Inflammatory macrophage (primary cell): ENCODE data around the gene RNF44.
"Not testable (repeated sequence)": the region's sequence is repeated elsewhere in the genome, so short reads cannot be mapped to it uniquely, and the experiment has no call there.

Source experiments
- DNase-seq, 2 donors: peaks; one replicate each; pipeline ENCODE4 v3.0.0-alpha.2; 2020 to 2022

RNF44 gene

DNA sequence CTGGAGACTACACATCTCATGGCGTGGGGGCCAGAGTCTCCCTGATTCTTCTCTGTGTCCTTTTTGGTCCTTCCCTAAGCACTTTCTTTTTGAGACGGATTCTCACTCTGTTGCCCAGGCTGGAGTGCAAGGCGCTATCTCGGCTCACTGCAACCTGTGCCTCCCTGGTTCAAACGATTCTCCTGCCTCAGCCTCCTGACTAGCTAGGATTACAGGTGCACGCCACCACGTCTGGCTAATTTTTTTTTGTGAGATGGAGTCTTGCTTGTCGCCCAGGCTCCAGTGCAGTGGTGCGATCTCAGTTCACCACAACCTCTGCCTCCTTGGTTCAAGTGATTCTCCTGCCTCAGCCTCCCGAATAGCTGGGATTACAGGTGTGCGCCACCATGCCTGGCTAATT, 13.7 kb upstream of the RNF44 start:
- DNase-seq = not testable (repeated sequence)

DNA sequence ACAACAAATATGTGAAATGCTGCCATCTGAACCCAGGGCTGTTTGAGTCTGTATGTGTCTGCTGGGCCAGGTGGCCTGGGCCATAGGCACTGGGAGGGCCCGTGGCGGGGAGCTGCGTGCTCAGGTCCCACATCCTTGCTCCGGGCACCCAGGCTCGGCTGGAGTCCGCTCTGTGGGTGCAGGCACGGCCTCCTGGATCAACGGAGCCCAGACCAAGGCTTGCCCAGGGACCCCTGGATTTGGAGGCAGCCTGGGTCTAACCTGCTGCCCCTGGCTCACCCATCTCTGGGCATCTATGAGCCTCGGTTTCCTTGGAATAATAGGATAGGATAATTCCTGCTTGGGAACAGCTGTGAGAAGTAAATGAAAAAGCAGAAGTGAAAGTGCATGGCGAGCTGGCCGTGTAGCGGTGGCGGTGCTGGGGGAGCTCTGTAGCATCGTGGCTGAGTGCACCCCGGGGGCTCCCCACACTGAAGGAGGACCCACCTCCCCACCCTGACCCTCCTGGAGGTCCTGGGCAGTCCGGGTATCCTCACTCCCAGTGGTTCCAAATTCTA, 13.2 kb upstream of the RNF44 start:
- DNase-seq = peak; percentile 17 to 24

DNA sequence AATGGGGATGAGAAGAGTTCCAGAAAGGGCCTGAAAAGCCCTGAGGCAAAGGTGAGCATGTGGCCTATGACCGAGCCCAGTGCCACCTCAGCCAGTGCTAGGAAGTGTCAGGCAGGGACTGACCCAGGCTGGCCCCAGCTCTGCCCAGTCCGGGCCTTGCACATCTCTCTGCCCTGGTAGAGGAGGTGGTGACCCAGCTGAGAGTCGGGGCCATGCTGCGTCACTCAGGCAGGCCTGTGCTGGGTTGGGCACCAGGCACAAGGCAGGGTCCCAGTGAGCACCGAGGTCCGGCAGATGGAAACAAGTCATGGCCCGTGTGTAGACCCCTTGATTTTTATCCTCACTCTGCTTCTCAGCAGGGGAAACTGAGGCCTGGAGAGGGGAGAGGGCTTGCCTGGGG, 12.7 kb upstream of the RNF44 start:
- no peak for DNase-seq

DNA sequence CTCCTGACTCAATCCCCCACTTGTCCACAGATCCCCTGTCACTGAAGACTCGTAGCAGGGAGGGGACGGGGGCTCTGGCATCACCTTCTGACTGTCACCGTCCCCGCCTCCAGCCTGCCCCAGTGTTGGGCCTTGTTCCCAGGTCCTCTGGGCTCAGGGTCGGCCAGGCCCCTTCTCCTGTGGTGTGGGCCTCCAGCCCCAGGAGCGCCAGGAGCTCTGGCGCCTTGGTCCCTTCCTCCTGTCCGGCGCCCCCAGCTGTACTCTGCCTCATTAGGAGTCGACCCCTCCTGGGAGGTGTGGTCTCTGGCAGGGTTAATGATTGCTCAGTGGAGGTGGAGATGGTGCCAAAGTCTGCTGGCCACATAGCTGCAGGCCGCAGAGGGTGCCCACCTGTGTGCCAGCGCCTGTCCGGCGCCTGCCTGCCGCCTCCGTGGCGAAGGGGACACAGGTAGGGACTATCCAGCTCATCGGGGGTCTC, 11.8 kb upstream of the RNF44 start, which contains the start of gene CDHR2:
TSS of gene CDHR2 (plus strand) at position 376 of the 478 bp plus-strand sequence. CDS start 16,011 bp downstream, outside the sequence.
- no peak for DNase-seq

DNA sequence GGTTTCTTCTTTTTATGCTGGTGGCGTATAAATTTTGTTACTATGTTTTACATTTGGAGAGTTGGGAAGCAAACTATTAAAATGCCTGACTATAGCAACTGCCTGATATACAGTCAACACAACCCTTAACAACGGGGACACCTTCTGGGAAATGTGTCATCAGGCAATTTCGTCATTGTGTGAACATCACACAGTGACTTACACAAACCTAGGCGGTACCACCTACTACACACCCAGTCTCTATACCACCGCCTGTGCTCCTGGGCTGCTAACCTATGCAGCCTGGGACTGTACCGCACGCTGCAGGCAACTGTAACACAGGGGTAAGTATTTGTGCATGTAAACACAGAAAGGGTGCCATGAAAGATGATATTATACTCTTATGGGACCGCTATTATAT, 10.6 kb upstream of the RNF44 start:
- DNase-seq = peak; percentile 37 to 38

DNA sequence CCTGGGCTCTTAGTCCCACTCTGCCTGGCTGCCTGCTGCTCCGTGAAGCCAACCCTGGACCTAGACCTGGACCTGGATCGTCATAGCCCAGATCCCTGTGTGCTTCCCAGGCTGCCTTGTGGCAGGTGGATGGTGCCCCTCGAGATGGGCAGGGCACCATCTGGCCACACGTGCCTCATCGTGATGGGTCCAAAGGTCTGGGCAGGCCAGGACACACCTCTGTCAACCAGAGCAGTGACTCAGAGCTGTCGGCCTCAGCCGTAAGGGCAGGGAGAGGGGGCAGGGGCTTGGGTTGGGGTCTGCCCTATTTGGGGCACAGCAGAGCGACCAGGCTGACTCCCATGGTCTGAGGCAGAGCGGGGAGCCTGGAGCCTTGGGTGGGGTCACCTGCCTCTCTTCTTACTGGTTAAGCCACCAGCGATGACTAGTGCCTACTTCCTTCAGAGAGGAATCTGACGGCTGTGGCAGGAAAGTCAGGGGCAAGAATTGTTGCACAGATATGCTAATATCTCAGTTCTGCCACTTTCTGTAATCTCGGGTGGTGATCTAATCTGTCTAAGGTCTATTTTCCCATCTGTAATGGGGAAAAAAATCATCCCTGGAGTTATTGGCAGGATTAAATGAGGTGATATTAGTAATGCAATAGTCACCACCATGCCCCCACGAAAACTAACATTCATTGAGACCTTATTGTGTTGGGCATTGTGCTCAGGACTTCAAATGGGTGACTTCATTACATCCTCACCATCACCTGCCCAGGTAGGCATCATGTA, 8.7 kb upstream of the RNF44 start:
- DNase-seq = no peak

DNA sequence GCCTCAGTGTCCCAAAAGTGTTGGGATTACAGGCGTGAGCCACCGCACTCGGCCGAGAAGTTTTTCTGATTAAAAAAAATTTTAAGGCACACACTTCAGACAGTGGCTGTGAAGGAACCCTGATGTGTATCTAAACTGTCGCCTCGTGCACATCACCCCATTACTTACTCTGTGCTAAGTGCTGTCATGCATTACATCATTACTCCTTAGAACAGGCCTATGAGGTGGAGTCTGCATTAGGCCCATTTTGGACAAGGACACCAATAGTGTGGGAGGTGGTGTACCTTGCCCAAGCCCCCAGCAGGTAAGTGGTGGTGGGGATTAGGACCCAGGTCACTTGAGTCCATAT, 8.2 kb upstream of the RNF44 start:
- DNase-seq = no peak

DNA sequence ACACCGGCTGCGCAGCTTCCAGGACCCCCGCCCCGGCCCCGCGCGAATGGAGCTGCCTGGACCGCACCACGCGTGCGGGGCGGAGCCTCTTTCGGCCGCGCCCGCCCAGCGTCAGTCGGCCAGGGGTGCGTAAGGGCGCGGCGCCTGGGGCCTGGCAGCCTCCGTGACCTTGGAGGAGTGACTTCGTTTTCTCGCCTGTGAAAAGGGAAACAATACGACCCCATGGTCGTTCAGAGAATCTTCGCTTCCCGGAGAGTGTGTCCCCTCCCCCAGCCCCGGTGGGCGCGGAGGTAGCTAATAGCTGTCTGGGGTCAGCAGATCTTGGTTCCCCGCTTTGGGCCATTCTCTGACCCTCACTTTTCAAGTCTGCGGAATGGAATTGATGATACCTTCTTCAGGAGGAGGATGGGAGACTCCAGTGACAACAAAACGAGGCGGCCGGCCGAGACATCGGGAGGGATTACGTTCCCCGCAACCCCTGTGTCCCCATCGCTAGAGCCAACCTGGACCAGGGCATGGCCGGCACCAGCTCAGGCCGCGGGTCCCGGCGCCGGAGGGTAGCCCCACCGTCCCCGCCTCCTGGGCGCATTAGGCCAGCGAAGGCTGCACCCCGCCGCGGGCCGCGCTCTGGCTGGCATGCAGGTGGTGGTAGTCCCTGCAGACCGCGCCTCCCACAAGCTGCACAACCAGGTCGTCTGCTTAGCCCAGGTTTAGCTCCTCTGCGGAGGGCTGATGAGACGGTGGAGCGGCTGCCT, 6.4 kb upstream of the RNF44 start:
- peak; percentile 67 to 84 for DNase-seq

DNA sequence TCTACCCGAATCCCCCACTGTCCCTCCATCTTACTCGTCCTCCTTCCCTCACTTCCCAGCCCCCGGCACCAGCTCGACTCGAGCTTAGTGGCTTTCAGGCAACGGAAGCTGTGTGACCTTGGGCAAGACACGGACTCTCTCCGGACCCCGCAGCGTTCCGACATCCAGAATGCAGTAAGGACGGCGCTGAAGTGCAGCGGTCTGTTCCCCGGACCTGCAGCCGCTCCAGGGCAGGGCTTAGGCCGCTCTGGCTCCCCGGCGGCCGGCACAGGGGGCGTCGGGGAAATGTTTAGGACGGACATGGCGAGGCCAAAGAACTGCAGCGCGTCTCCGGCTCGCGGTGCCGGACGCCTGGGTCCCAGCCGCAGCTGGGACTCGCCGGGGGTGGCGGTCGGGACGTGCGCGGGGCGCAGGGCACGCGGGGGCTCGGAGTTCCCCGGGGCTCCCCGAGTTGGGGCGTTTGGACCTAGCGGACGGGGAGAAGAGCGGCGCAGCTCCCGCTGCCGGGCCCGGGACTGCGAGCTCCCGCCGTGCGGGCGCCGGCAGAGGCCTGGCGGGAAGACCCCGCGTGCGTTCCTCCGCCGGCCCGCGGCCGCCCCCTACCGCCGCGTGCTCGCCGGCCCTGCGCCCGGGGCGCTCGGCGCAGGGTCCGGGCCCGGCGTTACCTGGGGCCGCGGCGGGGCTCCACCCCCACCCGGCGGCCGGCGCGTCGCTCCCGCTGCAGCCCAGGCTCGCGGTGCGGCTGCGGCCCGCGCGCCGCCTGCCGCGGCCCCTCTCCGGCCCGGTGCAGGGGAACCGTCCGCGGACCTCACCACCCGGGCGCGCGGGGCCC, 5.6 kb upstream of the RNF44 start:
- DNase-seq = peak in 1 of 2 donors; percentile 22

DNA sequence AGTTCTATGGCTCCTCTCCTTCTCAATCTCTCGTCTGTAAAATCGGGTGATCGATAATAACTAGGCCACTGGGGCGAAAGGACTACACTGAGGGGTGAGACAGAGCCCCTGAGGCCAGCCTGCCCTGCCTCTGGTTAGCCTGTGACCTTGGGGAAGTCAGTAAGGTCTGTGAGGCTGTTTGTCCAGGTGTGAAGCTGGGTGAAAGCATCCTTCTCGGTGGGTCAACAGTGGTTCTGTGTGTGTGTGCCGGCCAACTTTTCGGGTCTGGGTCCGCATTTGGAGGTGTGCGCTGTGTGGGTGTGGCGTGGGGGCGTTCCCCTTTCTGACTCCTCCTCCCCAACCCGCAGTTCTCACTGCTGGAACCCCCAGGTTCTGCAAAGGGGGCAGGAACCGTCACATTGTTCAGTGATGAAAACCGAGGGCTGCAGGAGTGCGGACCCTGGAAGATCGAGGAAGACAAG, 5.0 kb upstream of the RNF44 start:
- no peak for DNase-seq

DNA sequence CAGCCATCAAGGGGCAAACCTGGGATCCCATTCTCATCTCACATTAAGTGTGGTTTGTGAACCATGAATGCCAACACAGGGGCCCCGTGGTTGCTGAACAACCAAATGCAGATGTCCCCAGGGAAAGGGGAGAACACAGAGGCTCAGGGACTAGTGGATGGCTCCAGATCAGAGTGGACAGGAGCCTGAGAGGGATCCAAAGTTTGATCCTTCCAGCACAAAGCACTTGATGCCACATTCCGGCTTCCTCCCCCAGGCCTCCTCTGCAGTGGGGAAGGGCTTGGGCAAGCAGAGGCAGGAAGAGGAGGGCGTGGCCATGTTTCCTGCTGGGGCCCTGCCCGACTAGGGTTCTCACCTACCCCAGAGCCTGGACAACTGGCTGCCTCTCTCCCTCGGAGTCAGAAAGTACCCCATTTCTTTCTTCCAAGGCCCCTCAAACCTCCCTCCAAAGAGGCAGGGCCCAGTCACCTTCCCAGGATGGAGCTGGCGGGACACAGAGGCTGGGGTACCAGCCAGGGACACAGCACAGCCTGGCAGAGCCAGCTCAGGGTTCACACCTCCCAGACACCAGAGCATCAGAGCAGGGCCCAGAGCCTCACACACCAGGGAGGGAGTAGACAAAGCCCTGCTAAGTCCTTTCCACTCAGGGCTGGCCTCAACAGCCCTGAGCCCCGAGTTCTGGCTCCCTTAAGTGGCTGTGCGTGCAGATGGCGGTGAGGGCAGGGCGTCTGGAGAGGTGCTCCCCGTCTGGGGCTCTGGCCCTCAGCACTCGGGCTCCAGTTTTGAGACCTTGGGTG, 4.3 kb upstream of the RNF44 start:
- peak; percentile 58 to 61 for DNase-seq

DNA sequence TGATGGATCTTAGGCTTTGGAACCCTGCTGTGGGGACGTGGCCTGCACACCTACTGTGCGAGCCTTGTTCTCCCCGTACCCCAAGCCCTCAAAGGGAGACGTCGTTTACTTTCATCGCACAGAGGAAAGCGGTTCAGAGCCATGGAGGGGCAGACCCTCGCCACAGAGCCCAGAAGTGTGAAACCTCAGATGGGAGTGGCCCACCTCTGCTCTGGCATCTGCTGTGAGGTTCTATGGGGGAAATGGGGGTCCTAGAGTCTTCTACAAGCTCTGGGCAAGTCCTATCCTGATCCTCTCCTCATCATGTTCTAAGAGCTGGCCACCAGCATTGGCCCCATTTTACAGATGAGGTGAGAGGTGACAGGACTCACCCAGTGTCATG, 3.7 kb upstream of the RNF44 start:
- DNase-seq = no peak

DNA sequence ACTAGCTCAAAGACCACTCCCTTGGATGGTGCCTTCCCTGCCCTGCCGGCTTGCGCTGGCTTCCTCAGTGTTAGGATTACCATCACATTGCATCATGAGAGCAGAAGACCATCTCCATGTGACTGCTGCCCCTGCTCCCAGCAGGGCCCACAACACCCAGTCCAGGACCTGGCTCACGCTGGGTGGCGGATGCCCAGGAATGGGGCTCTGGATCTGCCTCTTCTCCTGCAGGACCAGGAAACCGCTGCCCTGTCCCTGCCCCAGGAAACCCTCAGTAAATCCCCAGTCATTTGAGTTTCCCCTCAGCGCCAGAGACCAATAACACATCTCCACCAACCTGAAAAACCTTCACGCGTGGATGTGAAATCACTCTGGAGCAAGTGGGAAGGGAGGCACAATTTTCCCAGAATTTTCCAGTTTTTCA, 3.3 kb upstream of the RNF44 start:
- peak in 1 of 2 donors; percentile 17 for DNase-seq

DNA sequence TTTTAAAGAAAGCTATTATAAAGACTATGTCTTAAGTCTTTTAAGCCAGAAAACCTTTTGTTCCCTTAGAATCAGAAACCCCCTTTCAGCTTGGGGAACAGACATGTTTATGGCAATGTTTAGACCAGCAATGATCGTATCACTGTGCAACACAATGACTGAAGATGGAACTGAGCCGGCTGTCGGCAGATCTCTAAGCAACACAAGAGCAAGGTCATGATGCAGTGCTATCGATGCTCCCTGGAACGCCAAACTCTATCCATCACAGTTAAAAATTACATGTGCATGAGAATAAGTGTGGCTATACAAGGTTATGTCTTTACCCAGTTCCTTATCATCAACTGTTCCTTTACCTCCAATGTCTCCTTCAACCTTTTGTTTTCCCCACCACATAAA, 1.8 kb upstream of the RNF44 start:
- no peak for DNase-seq

DNA sequence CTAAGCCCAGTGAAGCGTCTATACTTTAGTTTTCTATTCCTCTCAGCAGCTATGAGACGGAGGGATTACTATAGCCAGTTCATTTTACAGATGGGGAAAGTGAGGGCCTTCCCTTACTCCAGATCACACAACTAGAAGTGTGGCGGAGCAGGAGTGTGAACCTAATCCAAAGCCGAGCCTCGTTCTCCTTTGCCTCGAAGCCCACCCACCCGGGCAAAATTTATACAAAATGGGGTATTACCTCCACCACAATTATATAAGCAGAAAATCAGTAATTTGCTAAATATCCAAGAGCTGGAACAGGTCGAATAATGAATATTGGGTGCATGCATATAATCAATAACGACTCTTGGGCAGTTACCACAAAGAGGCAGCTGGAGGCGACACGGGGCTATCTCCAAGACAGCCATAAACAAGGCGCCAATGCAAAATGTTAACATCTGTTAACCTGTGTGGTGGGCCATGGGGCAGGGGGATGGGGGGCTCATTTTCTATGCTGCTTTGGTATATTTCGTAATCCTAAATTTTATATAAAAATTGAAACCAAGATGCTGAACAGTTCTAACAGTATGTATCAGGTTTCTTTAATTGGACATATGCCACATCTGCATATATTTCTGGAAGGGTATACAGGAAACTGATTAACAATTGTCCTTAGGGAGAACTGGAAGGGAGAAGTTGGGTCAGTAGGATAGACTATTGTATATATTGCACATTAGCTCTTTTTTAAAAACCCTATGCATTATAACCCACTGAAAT, 1.2 kb upstream of the RNF44 start:
- no peak for DNase-seq

DNA sequence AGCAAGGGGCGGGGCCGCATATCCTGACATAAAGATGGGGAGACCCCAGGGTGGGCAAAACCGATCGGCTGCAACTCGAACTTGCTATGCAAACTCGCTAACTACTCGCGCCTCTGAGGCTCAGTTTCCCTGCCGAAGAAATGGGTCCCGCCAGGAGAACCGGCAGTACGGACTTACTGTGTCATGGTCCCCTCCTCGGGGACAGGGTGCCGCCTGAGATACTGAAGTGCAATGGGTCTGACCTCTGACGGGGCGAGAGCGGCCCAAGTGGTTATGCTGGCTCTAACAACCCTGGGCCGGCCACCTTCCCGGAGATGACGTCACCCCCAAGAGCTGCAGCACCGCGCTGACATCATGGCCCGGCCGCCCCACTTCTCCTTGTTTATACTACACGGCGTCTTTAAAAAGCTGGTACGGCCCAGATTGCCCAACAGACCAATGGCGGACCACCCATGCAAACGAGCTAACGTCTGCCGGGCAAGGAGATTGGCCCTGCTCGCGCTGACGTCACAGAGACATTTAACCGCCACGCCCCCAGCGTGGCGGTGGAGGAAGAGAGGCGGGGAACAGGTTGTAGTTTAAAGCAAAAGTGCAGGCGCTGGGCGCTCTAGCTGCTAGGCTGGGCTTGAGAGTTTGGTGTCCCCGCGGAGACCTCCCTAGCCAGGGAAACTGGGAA, 490 bp upstream of the RNF44 start:
- peak; percentile 100 for DNase-seq

DNA sequence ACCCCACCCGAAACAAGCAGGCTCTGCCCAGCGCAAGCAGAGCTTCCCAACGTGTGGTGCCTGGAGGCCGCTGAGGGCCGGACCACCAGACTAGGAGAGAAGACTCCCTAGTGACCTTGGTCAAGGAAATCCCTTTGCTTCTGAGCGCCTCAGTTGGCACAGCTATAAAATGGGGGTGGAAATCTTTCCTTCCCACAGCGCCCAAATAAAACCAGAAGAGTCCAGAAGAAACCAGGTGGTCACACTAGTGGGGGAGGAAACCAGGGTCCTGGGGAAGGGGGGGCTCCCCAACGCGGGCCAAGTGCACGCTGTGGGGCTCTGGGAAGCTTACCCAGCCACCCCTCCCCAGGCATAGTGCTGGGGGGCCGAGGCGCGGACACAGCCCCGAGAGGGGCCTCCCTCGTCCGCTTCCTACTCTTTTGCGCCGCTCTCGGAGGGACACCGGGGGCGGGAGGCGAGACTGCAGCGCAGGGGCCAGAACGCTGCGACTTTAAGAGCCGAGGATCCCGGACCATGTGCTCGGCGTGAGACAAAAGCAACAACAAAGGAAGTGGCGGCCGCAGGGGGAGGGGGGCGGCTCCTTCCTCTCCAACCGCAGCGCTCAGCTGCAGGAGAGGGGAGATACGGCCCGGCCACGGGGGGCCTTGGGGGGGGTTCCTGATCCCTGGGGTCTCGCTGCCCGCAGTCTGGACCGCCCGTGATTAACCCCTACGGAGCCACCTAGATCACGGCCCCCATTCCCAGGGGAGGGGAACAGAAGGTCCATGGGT, 885 bp downstream of the RNF44 start:
- DNase-seq = peak; percentile 80 to 89

DNA sequence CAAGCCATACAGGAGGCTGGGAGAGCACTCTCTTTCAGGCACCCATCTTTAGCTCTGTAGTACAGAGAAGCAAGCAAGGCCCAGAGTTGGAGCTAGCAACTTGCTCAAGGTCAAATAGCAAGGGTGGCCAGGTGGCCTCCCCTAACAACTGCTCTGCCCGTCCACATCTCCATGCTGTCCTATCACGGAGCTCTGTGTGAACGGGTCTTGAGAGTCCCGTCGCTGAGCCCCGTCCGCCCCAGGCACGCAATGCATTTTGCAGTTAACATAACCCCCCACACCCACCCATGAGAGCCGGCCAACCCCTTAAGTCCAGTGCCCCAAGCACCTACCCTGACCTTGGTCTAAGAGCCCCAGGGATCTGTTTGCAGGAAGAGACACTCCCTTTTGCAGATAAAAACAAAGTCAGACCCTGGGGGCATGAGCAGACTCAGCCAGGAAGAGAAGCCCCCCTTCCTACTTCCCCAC, 1.5 kb downstream of the RNF44 start:
- DNase-seq = no peak

DNA sequence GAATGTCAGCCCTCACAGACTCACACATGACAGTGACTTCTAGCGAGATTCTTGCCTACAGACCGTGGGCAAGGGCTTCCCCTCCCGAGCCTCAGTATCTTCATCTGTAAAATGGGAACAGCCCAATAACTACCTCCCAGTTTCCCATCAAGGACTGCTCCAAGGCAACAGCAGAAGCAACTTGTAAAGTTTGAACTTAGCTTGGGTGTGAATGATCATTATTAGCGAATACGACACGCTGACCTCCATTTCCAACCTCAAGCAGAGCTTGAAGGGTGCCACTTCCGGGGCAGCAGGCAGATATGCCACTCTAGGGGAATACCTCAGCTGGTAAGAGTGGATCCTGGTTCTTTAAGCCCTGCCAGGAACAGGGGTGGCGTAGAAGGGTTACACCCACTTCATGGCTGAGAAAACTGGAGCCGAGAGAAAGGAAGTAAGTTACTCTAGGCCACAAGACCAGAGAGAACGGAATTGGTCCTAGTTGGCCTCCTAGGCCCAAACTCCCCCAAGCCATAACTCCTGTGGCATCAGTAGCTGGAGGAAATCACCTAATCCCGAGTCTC, 2.0 kb downstream of the RNF44 start:
- DNase-seq = peak; percentile 87 to 89
